Nephron progenitor cell (in vitro differentiated cells): ENCODE results near the gene FOXL3.
"Not testable (repeated sequence)": the region's sequence is repeated elsewhere in the genome, so short reads cannot be mapped to it uniquely, and the experiment has no call there.

ENCODE experiments used
- DNase-seq: peaks from one replicate; pipeline ENCODE4 v3.0.0; 2021
- H3K27ac Mint-ChIP-seq: 2 replicates; pipeline ENCODE4 v1.8.0; 2021; ENCODE audit warnings: mild to moderate bottlenecking, moderate library complexity, mixed read lengths
- H3K27me3 Mint-ChIP-seq: 2 replicates; pipeline ENCODE4 v1.8.0; 2021; ENCODE audit warnings: mild to moderate bottlenecking, low read depth, mixed read lengths; ENCODE audit not compliant: poor library complexity
- H3K36me3 Mint-ChIP-seq: 2 replicates; pipeline ENCODE4 v1.8.0; 2021; ENCODE audit warnings: low read depth, mixed read lengths
- H3K4me1 Mint-ChIP-seq: 2 replicates; pipeline ENCODE4 v1.8.0; 2021; ENCODE audit warnings: mixed read lengths
- H3K4me3 Mint-ChIP-seq: 2 replicates; pipeline ENCODE4 v1.8.0; 2021; ENCODE audit warnings: mild to moderate bottlenecking, moderate library complexity, mixed read lengths
- H3K9me3 Mint-ChIP-seq: 2 replicates; pipeline ENCODE4 v1.8.0; 2021; ENCODE audit warnings: mild to moderate bottlenecking, moderate library complexity, mixed read lengths
- CTCF ChIP-seq: fragments of 200-600 bp; sonication (generic); IDR thresholded peaks from 2 replicates; pipeline ENCODE4 v1.5.0; 2021; ENCODE audit warnings: antibody characterized with exemption

Gene FOXL3

GRCh38 chr7:332646-333392, 42.8 kb downstream of the FOXL3 start:
- Mint-ChIP-seq H3K36me3 (no peaks in the 10 kb centered on the region), H3K9me3 (no peaks in the 10 kb centered on the region), H3K27ac (no peak overlapping the region), H3K27me3 (peaks cover 33% of the 10 kb centered on the region), H3K4me1 (peaks cover 42% of the 10 kb centered on the region), H3K4me3 (no peak overlapping the region)
- DNase-seq: peak; percentile 94
- peak; percentile 86 for TF ChIP-seq CTCF

GRCh38 chr7:333393-333764, 43.4 kb downstream of the FOXL3 start:
- Mint-ChIP-seq H3K36me3 (no peaks in the 10 kb centered on the region), H3K9me3 (no peaks in the 10 kb centered on the region), H3K4me1 (peaks cover 43% of the 10 kb centered on the region), H3K4me3 (no peak overlapping the region), H3K27me3 (peaks cover 31% of the 10 kb centered on the region), H3K27ac (no peak overlapping the region)
- no peak for TF ChIP-seq CTCF
- DNase-seq: no peak

- peaks cover 49% of the 10 kb centered on the region for H3K4me1 Mint-ChIP-seq
- no peak for DNase-seq
- H3K4me3 Mint-ChIP-seq: peak overlapping the region; percentile 21
- no peak for TF ChIP-seq CTCF
- no peak overlapping the region for H3K27ac Mint-ChIP-seq
- peaks cover 21% of the 10 kb centered on the region for H3K27me3 Mint-ChIP-seq
- H3K36me3 Mint-ChIP-seq: no peaks in the 10 kb centered on the region
- H3K9me3 Mint-ChIP-seq: no peaks in the 10 kb centered on the region
Observed at GRCh38 chr7:334618-335357, 44.8 kb downstream of the FOXL3 start.

- peaks cover 49% of the 10 kb centered on the region for H3K4me1 Mint-ChIP-seq
- H3K4me3 Mint-ChIP-seq: no peak overlapping the region
- no peak for DNase-seq
- H3K36me3 Mint-ChIP-seq: no peaks in the 10 kb centered on the region
- no peak overlapping the region for H3K27ac Mint-ChIP-seq
- no peak for TF ChIP-seq CTCF
- peaks cover 16% of the 10 kb centered on the region for H3K27me3 Mint-ChIP-seq
- no peaks in the 10 kb centered on the region for H3K9me3 Mint-ChIP-seq
Observed at GRCh38 chr7:335358-336148, 45.6 kb downstream of the FOXL3 start.

GRCh38 chr7:336149-336533, 46.2 kb downstream of the FOXL3 start:
- DNase-seq, H3K27ac Mint-ChIP-seq, H3K4me3 Mint-ChIP-seq, H3K9me3 Mint-ChIP-seq, H3K36me3 Mint-ChIP-seq: not testable (repeated sequence)
- Mint-ChIP-seq H3K27me3 (peaks cover 14% of the 10 kb centered on the region), H3K4me1 (peaks cover 50% of the 10 kb centered on the region)
